H9 (cell line): ENCODE measurements around the gene LRP1-AS. TPM values are rescaled to one million over a fixed set of nuclear protein-coding genes. Genes with fewer than 3 reads are reported as not detected.

ENCODE experiments used
- DNase-seq: peaks from one replicate; pipeline ENCODE4 v3.0.0-alpha.2; 2017
- H2AFZ ChIP-seq: one replicate; pipeline ENCODE4 v1.6.1; 2013; ENCODE audit warnings: mild to moderate bottlenecking, low read length, control low read depth, moderate library complexity
- H2AK5ac ChIP-seq: 2 replicates; pipeline ENCODE4 v1.6.1; 2013; ENCODE audit warnings: low read length, control low read depth, mixed read lengths; ENCODE audit not compliant: insufficient read length
- H2BK120ac ChIP-seq: one replicate; pipeline ENCODE4 v1.6.1; 2013; ENCODE audit warnings: low read depth, mild to moderate bottlenecking, low read length, control low read depth, inconsistent platforms; ENCODE audit not compliant: poor library complexity, severe bottlenecking
- H2BK12ac ChIP-seq: 2 replicates; pipeline ENCODE4 v1.6.1; 2013; ENCODE audit warnings: low read length, control low read depth, mixed read lengths, low read depth; ENCODE audit not compliant: insufficient read length
- H2BK15ac ChIP-seq: 2 replicates; pipeline ENCODE4 v1.6.1; 2013; ENCODE audit warnings: low read depth, low read length, control low read depth
- H2BK20ac ChIP-seq: one replicate; pipeline ENCODE4 v1.6.1; 2013; ENCODE audit warnings: low read depth, mild to moderate bottlenecking, low read length, control low read depth, inconsistent platforms; ENCODE audit not compliant: poor library complexity, severe bottlenecking
- H2BK5ac ChIP-seq: 2 replicates; pipeline ENCODE4 v1.6.1; 2013; ENCODE audit warnings: low read length, control low read depth, mixed read lengths; ENCODE audit not compliant: insufficient read length
- H3K14ac ChIP-seq: 2 replicates; pipeline ENCODE4 v1.6.1; 2013; ENCODE audit warnings: low read length, control low read depth; ENCODE audit not compliant: insufficient read depth
- H3K18ac ChIP-seq: 2 replicates; pipeline ENCODE4 v1.6.1; 2013; ENCODE audit warnings: low read depth, mild to moderate bottlenecking, mixed read lengths, low read length, control low read depth; ENCODE audit not compliant: insufficient read length
- H3K23ac ChIP-seq: 2 replicates; pipeline ENCODE4 v1.6.1; 2013; ENCODE audit warnings: low read length, control low read depth, mixed read lengths, low read depth; ENCODE audit not compliant: insufficient read length
- H3K23me2 ChIP-seq: 2 replicates; pipeline ENCODE4 v1.6.1; 2013; ENCODE audit warnings: low read depth, mild to moderate bottlenecking, mixed read lengths, low read length, control low read depth; ENCODE audit not compliant: insufficient read length, poor library complexity, severe bottlenecking
- H3K27ac ChIP-seq: 2 replicates; pipeline ENCODE4 v1.5.1; 2013; ENCODE audit warnings: low read length, control low read depth, mixed read lengths, low read depth; ENCODE audit not compliant: insufficient read length
- H3K27me3 ChIP-seq: 2 replicates; pipeline ENCODE4 v1.6.1; 2013; ENCODE audit warnings: low read length, control low read depth, inconsistent platforms; ENCODE audit not compliant: insufficient read depth
- H3K4ac ChIP-seq: 2 replicates; pipeline ENCODE4 v1.6.1; 2013; ENCODE audit warnings: low read depth, mild to moderate bottlenecking, control low read depth, inconsistent platforms, low read length, moderate library complexity
- H3K4me1 ChIP-seq: 2 replicates; pipeline ENCODE4 v1.6.1; 2013; ENCODE audit warnings: low read length, control low read depth, inconsistent platforms; ENCODE audit not compliant: insufficient read depth
- H3K4me2 ChIP-seq: 2 replicates; pipeline ENCODE4 v1.6.1; 2013; ENCODE audit warnings: low read length, control low read depth, mixed read lengths; ENCODE audit not compliant: insufficient read length, insufficient read depth
- H3K56ac ChIP-seq: 2 replicates; pipeline ENCODE4 v1.6.1; 2013; ENCODE audit warnings: low read depth, mild to moderate bottlenecking, mixed read lengths, low read length, control low read depth; ENCODE audit not compliant: insufficient read length
- H3K79me1 ChIP-seq: 2 replicates; pipeline ENCODE4 v1.6.1; 2013; ENCODE audit warnings: low read depth, mild to moderate bottlenecking, moderate library complexity, low read length, control low read depth, inconsistent platforms; ENCODE audit not compliant: insufficient read depth, poor library complexity, severe bottlenecking
- H3K79me2 ChIP-seq: 2 replicates; pipeline ENCODE4 v1.6.1; 2013; ENCODE audit warnings: low read length, control low read depth, inconsistent platforms; ENCODE audit not compliant: insufficient read depth
- H3K9ac ChIP-seq: 2 replicates; pipeline ENCODE4 v1.6.1; 2013; ENCODE audit warnings: low read length, control low read depth, mixed read lengths; ENCODE audit not compliant: insufficient read length; ENCODE audit errors: extremely low read depth
- H3K9me3 ChIP-seq: one replicate; pipeline ENCODE4 v1.6.1; 2013; ENCODE audit warnings: low read depth, low read length, inconsistent platforms; ENCODE audit not compliant: control insufficient read depth
- H3T11ph ChIP-seq: one replicate; pipeline ENCODE4 v1.6.1; 2013; ENCODE audit warnings: mild to moderate bottlenecking, low read length, control low read depth, inconsistent platforms
- H4K20me1 ChIP-seq: one replicate; pipeline ENCODE4 v1.6.1; 2013; ENCODE audit not compliant: control insufficient read depth, insufficient read length, insufficient read depth
- H4K5ac ChIP-seq: 2 replicates; pipeline ENCODE4 v1.6.1; 2013; ENCODE audit warnings: low read depth, mild to moderate bottlenecking, mixed read lengths, low read length, control low read depth; ENCODE audit not compliant: insufficient read length
- H4K8ac ChIP-seq: replicated peaks from 2 replicates; pipeline ENCODE4 v1.6.1; 2013; ENCODE audit warnings: low read length, control low read depth, mixed read lengths, low read depth; ENCODE audit not compliant: insufficient read length
- H4K91ac ChIP-seq: 2 replicates; pipeline ENCODE4 v1.6.1; 2013; ENCODE audit warnings: low read depth, mild to moderate bottlenecking, moderate library complexity, mixed read lengths, low read length, control low read depth; ENCODE audit not compliant: insufficient read length
- H3K27ac Mint-ChIP-seq, 3 experiments: 2 replicates in 2 of 3; 3 replicates in 1 of 3; pipeline ENCODE4 v1.8.0; 2020 to 2021; ENCODE audit warnings: mixed read lengths in 3 of 3, mild to moderate bottlenecking in 1 of 3, moderate library complexity in 1 of 3
- H3K27me3 Mint-ChIP-seq: 2 replicates; pipeline ENCODE4 v1.8.0; 2021; ENCODE audit warnings: low read depth, mild to moderate bottlenecking, moderate library complexity, mixed read lengths
- H3K36me3 Mint-ChIP-seq, 3 experiments: 2 replicates in 2 of 3; 3 replicates in 1 of 3; pipeline ENCODE4 v1.8.0; 2020 to 2021; ENCODE audit warnings: low read depth in 3 of 3, mixed read lengths in 3 of 3; ENCODE audit not compliant: insufficient read depth in 1 of 3
- H3K4me1 Mint-ChIP-seq, 2 experiments: 2 replicates each; pipeline ENCODE4 v1.8.0; 2020; ENCODE audit warnings: mixed read lengths in 2 of 2
- H3K4me3 Mint-ChIP-seq, 2 experiments: 2 replicates in 1 of 2; 3 replicates in 1 of 2; pipeline ENCODE4 v1.8.0; 2020 to 2021; ENCODE audit warnings: mild to moderate bottlenecking in 2 of 2, mixed read lengths in 2 of 2, moderate library complexity in 1 of 2
- H3K9me3 Mint-ChIP-seq, 2 experiments: 2 replicates in 1 of 2; 3 replicates in 1 of 2; pipeline ENCODE4 v1.8.0; 2020; ENCODE audit warnings: mild to moderate bottlenecking in 2 of 2, mixed read lengths in 2 of 2, moderate library complexity in 1 of 2
- CTCF ChIP-seq: fragments of 200-600 bp; sonication (generic); conservative IDR thresholded peaks from 3 replicates; pipeline ENCODE4 v1.8.0; 2021; ENCODE audit warnings: antibody characterized with exemption, mild to moderate bottlenecking
- WGBS: extraction: QIAGEN DNeasy Blood & Tissue Kit; methylation state at CpG from one replicate; pipeline ENCODE4 v1.1.7; 2013; ENCODE audit warnings: missing lambda C conversion rate, low lambda C conversion rate, mixed read lengths; ENCODE audit not compliant: insufficient read length; ENCODE audit errors: extremely low coverage; 5-methylcytosine and 5-hydroxymethylcytosine counted together
- total RNA-seq: library from RNA; stranded (reverse); gene quantifications from 2 replicates; pipeline ENCODE4 v1.2.1, GENCODE V29; 2021

Gene LRP1-AS
- total RNA-seq, 1 experiment from 2014 or later: not detected

DNA sequence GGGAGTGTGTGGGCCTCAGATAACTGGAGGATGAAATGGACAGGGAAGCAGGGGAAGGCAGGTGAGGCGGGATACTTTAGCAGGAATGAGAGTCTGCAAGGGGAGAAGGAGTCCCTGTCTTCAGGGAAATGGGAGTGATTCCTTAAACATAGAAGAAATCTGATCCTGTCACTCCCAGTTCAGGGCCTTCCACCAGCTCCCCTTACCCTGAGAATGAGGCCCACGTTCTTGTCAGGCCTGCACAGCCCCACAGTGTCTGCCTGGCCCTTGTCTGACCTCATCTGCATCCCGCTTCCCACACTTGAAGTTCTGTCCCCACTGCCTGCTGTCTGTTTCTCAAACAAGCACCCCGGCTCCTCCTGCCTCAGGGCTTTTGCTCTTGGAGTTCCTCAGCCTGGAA, 12.6 kb upstream of the LRP1-AS start:
- Histone ChIP-seq H3K27ac (no peak overlapping the region), H4K8ac (no peak overlapping the region), H4K91ac (no peak overlapping the region), H2AFZ (no peak overlapping the region), H3K79me1 (no peaks in the 10 kb centered on the region), H3K23me2 (no peaks in the 10 kb centered on the region), H2AK5ac (no peak overlapping the region), H2BK12ac (no peak overlapping the region), H3K23ac (no peak overlapping the region), H4K20me1 (peaks cover 2% of the 10 kb centered on the region), H3K4me1 (no peaks in the 10 kb centered on the region), H3K18ac (no peak overlapping the region), H3K56ac (no peak overlapping the region), H3K4ac (no peak overlapping the region), H3K27me3 (no peaks in the 10 kb centered on the region), H2BK5ac (no peak overlapping the region), H3K9ac (no peak overlapping the region), H4K5ac (no peak overlapping the region), H2BK20ac (no peak overlapping the region), H3T11ph (no peak overlapping the region), H2BK120ac (no peak overlapping the region), H2BK15ac (no peak overlapping the region), H3K9me3 (no peaks in the 10 kb centered on the region), H3K4me2 (no peak overlapping the region), H3K14ac (no peak overlapping the region), H3K79me2 (no peaks in the 10 kb centered on the region)
- no peak overlapping the region for H3K4me3 Mint-ChIP-seq
- TF ChIP-seq CTCF: no peak
- H3K9me3 Mint-ChIP-seq: no peaks in the 10 kb centered on the region
- no peak for DNase-seq
- no CpG with 5 or more reads among the region's 4 CpGs for WGBS
- no peaks in the 10 kb centered on the region for H3K4me1 Mint-ChIP-seq
- H3K27ac Mint-ChIP-seq: peak overlapping the region in 2 of 3 experiments; percentile 57 to 63; a peak in 3 of 7 replicates
- no peaks in the 10 kb centered on the region; the same call in 1 of the 2 replicates for H3K27me3 Mint-ChIP-seq
- peaks cover 59 to 96% (median 95%) of the 10 kb centered on the region in 3 experiments; a peak in 6 of 7 replicates for H3K36me3 Mint-ChIP-seq
